ENCODE data around the gene OLIG1. TPM values are rescaled to one million over a fixed set of nuclear protein-coding genes. Genes with fewer than 3 reads are reported as not detected.

Gene OLIG1, protein sequence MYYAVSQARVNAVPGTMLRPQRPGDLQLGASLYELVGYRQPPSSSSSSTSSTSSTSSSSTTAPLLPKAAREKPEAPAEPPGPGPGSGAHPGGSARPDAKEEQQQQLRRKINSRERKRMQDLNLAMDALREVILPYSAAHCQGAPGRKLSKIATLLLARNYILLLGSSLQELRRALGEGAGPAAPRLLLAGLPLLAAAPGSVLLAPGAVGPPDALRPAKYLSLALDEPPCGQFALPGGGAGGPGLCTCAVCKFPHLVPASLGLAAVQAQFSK
- total RNA-seq (2022; extraction: Qiagen RNA extraction): not detected in 5 replicates

DNA sequence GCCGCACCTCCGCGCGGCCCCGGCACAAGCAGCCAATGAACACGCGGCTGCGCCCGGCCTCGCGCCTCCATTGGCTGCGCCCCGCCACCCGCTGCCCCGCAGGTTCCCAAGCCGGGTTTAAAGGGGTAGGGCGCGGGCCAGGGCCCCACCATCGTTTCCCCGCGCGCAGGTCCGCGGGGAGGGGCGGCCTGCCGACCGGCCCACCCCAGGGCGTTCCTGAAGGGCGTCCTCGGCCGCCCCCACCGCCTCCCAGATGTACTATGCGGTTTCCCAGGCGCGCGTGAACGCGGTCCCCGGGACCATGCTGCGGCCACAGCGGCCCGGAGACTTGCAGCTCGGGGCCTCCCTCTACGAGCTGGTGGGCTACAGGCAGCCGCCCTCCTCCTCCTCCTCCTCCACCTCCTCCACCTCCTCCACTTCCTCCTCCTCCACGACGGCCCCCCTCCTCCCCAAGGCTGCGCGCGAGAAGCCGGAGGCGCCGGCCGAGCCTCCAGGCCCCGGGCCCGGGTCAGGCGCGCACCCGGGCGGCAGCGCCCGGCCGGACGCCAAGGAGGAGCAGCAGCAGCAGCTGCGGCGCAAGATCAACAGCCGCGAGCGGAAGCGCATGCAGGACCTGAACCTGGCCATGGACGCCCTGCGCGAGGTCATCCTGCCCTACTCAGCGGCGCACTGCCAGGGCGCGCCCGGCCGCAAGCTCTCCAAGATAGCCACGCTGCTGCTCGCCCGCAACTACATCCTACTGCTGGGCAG lies at the start of gene OLIG1:
TSS of gene OLIG1 (plus strand) at position 148 of the 750 bp plus-strand sequence. CDS start at position 254, 106 bp downstream.

DNA sequence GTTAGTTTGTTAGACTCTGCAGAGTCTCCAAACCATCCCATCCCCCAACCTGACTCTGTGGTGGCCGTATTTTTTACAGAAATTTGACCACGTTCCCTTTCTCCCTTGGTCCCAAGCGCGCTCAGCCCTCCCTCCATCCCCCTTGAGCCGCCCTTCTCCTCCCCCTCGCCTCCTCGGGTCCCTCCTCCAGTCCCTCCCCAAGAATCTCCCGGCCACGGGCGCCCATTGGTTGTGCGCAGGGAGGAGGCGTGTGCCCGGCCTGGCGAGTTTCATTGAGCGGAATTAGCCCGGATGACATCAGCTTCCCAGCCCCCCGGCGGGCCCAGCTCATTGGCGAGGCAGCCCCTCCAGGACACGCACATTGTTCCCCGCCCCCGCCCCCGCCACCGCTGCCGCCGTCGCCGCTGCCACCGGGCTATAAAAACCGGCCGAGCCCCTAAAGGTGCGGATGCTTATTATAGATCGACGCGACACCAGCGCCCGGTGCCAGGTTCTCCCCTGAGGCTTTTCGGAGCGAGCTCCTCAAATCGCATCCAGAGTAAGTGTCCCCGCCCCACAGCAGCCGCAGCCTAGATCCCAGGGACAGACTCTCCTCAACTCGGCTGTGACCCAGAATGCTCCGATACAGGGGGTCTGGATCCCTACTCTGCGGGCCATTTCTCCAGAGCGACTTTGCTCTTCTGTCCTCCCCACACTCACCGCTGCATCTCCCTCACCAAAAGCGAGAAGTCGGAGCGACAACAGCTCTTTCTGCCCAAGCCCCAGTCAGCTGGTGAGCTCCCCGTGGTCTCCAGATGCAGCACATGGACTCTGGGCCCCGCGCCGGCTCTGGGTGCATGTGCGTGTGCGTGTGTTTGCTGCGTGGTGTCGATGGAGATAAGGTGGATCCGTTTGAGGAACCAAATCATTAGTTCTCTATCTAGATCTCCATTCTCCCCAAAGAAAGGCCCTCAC lies 44.2 kb upstream of the OLIG1 start, which contains the start of gene OLIG2:
TSS of gene OLIG2 (plus strand) at position 447 of the 954 bp plus-strand sequence. CDS start 928 bp downstream, outside the sequence.

Other genes with a start within 250 kb of the OLIG1 start
- 0.07 TPM in 1 of 5 replicates, not detected in the others for gene OLIG2, start 44.2 kb upstream of the OLIG1 start, total RNA-seq (2022; extraction: Qiagen RNA extraction)
- gene IFNAR2, start 159.8 kb downstream of the OLIG1 start, total RNA-seq (2022; extraction: Qiagen RNA extraction): 13.0 to 15.2 TPM (median 14.6 TPM) in 5 replicates
- 16.0 to 17.5 TPM (median 17.4 TPM) in 5 replicates for gene IL10RB, start 196.2 kb downstream of the OLIG1 start, total RNA-seq (2022; extraction: Qiagen RNA extraction)

All from A549 treated with AZD2906 at 1 μM for 4 hours (cell line).